ENCODE results near the gene PFDN1. TPM values are rescaled to one million over a fixed set of nuclear protein-coding genes. Genes with fewer than 3 reads are reported as not detected.
A peak's percentile ranks its signal among the peaks of the same experiment; 100 is the strongest.

The PFDN1 gene
- total and polyA plus RNA-seq, 4 donors = 14.0 to 30.8 (median 20.7) TPM

DNA sequence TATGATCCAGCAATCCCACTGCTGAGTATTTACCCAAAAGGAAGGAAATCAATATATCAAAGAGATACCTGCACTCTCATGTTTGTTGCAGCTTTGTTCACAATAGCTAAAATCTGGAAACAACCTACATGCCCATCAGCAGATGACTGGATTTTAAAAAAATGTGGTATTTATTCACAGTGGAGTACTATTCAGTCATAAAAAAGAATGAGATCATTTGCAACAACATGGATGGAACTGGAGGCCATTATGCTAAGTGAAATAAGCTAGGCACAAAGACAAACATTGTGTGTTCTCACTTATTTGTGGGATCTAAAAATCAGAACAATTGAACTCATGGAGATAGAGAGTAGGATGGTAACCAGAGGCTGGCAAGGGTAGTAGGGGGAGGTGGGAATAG, 94.8 kb downstream of the PFDN1 start:
- Histone ChIP-seq H3K27ac (ENCODE audit: low read depth in 1 of 2, low read length in 2 of 2) (no peak overlapping the region), H3K36me3 (ENCODE audit: control insufficient read depth in 4 of 4, insufficient read depth in 3 of 4, low read depth in 1 of 4, low read length in 3 of 4) (peaks cover 0 to 2% (median 0%) of the 10 kb centered on the region in 4 donors), H3K9ac (ENCODE audit: low read depth in 1 of 2, low read length in 2 of 2) (no peak overlapping the region), H3K9me3 (ENCODE audit: control insufficient read depth in 4 of 4, low read length in 3 of 4) (no peaks in the 10 kb centered on the region), H3K4me1 (ENCODE audit: control insufficient read depth in 4 of 4, insufficient read depth in 4 of 4, low read length in 3 of 4) (peaks cover 3 to 9% (median 7%) of the 10 kb centered on the region in 4 donors), H3K4me3 (ENCODE audit: low read depth in 1 of 3, low read length in 3 of 3) (no peak overlapping the region), H3K27me3 (ENCODE audit: control insufficient read depth in 4 of 4, insufficient read depth in 4 of 4, low read length in 3 of 4) (no peaks in the 10 kb centered on the region)
- no peak for DNase-seq (ENCODE audit: low spot score)
- TF ChIP-seq EGR1 (IDR thresholded peaks at IDR 0.05; ENCODE audit: low read depth in 2 of 2) = no peak
- no peak for TF ChIP-seq GABPA (IDR thresholded peaks at IDR 0.05 in 1 of 2, conservative IDR thresholded peaks at IDR 0.05 in 1 of 2)
- TF ChIP-seq HNF4G (IDR thresholded peaks at IDR 0.05) = no peak
- no peak for TF ChIP-seq SP1 (IDR thresholded peaks at IDR 0.05)
- no peak for TF ChIP-seq FOXA1 (IDR thresholded peaks at IDR 0.05)
- TF ChIP-seq, protein P1, sequence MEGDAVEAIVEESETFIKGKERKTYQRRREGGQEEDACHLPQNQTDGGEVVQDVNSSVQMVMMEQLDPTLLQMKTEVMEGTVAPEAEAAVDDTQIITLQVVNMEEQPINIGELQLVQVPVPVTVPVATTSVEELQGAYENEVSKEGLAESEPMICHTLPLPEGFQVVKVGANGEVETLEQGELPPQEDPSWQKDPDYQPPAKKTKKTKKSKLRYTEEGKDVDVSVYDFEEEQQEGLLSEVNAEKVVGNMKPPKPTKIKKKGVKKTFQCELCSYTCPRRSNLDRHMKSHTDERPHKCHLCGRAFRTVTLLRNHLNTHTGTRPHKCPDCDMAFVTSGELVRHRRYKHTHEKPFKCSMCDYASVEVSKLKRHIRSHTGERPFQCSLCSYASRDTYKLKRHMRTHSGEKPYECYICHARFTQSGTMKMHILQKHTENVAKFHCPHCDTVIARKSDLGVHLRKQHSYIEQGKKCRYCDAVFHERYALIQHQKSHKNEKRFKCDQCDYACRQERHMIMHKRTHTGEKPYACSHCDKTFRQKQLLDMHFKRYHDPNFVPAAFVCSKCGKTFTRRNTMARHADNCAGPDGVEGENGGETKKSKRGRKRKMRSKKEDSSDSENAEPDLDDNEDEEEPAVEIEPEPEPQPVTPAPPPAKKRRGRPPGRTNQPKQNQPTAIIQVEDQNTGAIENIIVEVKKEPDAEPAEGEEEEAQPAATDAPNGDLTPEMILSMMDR (IDR thresholded peaks at IDR 0.05; ENCODE audit: low read depth, low read length, missing input control) = no peak
- TF ChIP-seq, protein P2, sequence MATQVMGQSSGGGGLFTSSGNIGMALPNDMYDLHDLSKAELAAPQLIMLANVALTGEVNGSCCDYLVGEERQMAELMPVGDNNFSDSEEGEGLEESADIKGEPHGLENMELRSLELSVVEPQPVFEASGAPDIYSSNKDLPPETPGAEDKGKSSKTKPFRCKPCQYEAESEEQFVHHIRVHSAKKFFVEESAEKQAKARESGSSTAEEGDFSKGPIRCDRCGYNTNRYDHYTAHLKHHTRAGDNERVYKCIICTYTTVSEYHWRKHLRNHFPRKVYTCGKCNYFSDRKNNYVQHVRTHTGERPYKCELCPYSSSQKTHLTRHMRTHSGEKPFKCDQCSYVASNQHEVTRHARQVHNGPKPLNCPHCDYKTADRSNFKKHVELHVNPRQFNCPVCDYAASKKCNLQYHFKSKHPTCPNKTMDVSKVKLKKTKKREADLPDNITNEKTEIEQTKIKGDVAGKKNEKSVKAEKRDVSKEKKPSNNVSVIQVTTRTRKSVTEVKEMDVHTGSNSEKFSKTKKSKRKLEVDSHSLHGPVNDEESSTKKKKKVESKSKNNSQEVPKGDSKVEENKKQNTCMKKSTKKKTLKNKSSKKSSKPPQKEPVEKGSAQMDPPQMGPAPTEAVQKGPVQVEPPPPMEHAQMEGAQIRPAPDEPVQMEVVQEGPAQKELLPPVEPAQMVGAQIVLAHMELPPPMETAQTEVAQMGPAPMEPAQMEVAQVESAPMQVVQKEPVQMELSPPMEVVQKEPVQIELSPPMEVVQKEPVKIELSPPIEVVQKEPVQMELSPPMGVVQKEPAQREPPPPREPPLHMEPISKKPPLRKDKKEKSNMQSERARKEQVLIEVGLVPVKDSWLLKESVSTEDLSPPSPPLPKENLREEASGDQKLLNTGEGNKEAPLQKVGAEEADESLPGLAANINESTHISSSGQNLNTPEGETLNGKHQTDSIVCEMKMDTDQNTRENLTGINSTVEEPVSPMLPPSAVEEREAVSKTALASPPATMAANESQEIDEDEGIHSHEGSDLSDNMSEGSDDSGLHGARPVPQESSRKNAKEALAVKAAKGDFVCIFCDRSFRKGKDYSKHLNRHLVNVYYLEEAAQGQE (IDR thresholded peaks at IDR 0.05) = no peak
- TF ChIP-seq HNF4A (conservative IDR thresholded peaks at IDR 0.05) = no peak
- TF ChIP-seq, protein P3, sequence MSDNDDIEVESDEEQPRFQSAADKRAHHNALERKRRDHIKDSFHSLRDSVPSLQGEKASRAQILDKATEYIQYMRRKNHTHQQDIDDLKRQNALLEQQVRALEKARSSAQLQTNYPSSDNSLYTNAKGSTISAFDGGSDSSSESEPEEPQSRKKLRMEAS (IDR thresholded peaks at IDR 0.05) = no peak
- TF ChIP-seq ZBTB33 (IDR thresholded peaks at IDR 0.05) = no peak
- TF ChIP-seq, protein P4, sequence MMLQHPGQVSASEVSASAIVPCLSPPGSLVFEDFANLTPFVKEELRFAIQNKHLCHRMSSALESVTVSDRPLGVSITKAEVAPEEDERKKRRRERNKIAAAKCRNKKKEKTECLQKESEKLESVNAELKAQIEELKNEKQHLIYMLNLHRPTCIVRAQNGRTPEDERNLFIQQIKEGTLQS (IDR thresholded peaks at IDR 0.05) = no peak

- Histone ChIP-seq H3K27ac (ENCODE audit: low read depth in 1 of 2, low read length in 2 of 2) (no peak overlapping the region), H3K4me1 (ENCODE audit: control insufficient read depth in 4 of 4, insufficient read depth in 4 of 4, low read length in 3 of 4) (peaks cover 3 to 9% (median 7%) of the 10 kb centered on the region in 4 donors), H3K27me3 (ENCODE audit: control insufficient read depth in 4 of 4, insufficient read depth in 4 of 4, low read length in 3 of 4) (no peaks in the 10 kb centered on the region), H3K4me3 (ENCODE audit: low read depth in 1 of 3, low read length in 3 of 3) (no peak overlapping the region), H3K9ac (ENCODE audit: low read depth in 1 of 2, low read length in 2 of 2) (no peak overlapping the region), H3K36me3 (ENCODE audit: control insufficient read depth in 4 of 4, insufficient read depth in 3 of 4, low read depth in 1 of 4, low read length in 3 of 4) (peaks cover 0 to 2% (median 0%) of the 10 kb centered on the region in 4 donors), H3K9me3 (ENCODE audit: control insufficient read depth in 4 of 4, low read length in 3 of 4) (no peaks in the 10 kb centered on the region)
- TF ChIP-seq, protein P4 (IDR thresholded peaks at IDR 0.05) = no peak
- TF ChIP-seq RAD21 (IDR thresholded peaks at IDR 0.05) (no peak), JUND (IDR thresholded peaks at IDR 0.05) (no peak), HNF4A (conservative IDR thresholded peaks at IDR 0.05) (peak in 1 of 2 donors; percentile 28), RXRA (IDR thresholded peaks at IDR 0.05) (peak in 1 of 2 donors; percentile 29)
- TF ChIP-seq, protein P1 (IDR thresholded peaks at IDR 0.05; ENCODE audit: low read depth, low read length, missing input control) = no peak
- DNase-seq (ENCODE audit: low spot score) = no peak
- 36% methylated on average over 2 of the region's 2 CpGs for WGBS
Observed at GRCh38 chr5:140207250-140207964, 95.5 kb downstream of the PFDN1 start.
